ENCODE results near the gene MBD2. TPM values are rescaled to one million over a fixed set of nuclear protein-coding genes. Genes with fewer than 3 reads are reported as not detected.
"Not testable (repeated sequence)": the region's sequence is repeated elsewhere in the genome, so short reads cannot be mapped to it uniquely, and the experiment has no call there.

MBD2 gene
- total RNA-seq, 1 experiment from 2014 or later: 36.0 TPM

DNA sequence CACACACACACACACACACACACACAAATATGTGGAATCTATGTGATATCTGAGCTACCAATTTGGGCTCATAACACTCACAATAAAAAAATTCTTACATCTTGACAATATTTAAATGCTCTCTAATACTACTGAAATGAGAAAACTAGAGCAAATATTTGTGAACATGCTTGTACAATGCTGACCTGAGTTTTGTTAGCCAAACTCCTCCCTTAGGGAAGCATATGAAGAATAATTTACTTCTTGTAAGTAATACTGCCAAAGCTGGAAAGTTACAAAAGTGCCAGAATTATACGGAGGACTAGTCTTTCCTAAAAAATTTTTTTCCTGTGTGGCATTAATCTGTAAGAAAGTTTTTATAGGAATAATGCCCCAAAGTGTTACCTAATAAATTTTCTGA is 18.5 kb downstream of the MBD2 start:
- in situ Hi-C loops (cut with HindIII; ENCODE audit: low sequenced_read_pairs): no loop called here
- no peak for DNase-seq (ENCODE audit: low spot score)

DNA sequence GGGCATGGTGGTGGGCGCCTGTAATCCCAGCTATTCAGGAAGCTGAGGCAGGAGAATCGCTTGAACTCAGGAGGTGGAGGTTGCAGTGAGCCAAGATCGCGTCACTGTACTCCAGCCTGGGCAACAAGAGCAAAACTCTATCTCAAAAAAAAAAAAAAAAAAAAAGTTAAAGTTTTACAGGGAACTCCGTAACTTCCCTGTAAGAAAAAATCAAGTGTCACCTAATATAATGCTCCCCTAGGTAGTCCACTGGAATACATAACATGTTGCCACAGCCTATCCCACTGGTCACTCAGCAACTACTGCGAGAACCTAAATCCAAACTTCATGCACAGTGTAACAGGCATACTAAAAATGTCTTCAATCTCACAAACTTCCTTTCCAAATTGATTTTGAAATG is 19.0 kb downstream of the MBD2 start:
- DNase-seq (ENCODE audit: low spot score); in situ Hi-C loops (cut with HindIII; ENCODE audit: low sequenced_read_pairs): not testable (repeated sequence)

DNA sequence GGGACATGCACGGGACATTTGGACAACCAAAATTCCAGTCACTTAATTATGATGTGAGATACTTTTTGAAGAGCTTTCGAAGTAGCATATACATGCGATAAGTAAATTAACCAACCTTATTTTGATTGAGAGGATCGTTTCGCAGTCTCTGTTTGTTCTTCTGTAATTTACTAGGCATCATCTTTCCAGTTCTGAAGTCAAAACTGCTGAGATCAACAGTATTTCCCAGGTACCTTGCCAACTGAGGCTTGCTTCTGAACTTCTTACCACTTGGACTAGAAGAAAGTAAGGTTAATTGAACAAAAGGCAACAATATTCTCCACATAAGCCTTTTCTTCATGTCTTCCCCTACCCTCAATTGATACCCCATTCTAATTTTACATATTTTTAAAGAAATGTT is 19.6 kb downstream of the MBD2 start:
- DNase-seq (ENCODE audit: low spot score): no peak
- in situ Hi-C loops (cut with HindIII; ENCODE audit: low sequenced_read_pairs): no loop called here

DNA sequence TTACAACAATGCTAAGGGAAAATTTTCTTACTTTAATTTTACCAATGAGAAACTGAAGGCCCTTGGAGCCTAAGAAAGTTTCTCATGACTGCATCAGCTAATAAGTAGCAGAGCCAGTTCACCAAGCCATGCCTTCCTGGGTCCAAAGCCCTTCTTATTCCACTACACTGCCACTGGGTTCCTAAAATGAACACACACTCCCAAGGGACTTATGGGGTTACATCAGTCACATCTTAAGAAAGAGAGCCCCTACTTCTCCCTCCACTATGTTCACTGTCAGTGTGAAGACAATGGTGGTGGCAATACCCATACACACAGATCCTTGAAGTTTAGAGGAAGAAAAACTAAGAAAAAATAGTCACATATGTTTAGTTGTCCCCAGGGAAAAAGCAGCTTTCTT is 20.6 kb downstream of the MBD2 start:
- in situ Hi-C loops (cut with HindIII; ENCODE audit: low sequenced_read_pairs): no loop called here
- no peak for DNase-seq (ENCODE audit: low spot score)

DNA sequence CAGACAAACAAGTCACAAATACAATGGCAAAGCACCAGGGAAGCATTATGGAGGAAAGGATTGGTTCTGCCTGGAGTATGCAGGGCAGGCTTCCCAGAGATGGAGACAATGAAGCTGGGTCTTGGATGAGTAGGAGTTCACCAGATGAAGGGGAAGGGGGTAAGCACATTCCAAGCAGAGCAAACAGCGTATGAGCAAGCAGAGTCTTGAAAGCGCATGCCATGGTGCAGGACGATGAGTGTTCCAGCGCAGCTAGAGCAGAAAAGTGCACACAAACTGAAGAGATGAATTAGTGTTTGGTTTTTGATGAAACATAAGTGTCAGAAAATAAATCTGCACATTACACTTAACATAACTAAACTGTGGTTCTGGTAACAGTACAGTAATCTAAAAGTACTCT is 21.6 kb downstream of the MBD2 start:
- in situ Hi-C loops (cut with HindIII; ENCODE audit: low sequenced_read_pairs): no loop called here
- DNase-seq (ENCODE audit: low spot score): no peak

DNA sequence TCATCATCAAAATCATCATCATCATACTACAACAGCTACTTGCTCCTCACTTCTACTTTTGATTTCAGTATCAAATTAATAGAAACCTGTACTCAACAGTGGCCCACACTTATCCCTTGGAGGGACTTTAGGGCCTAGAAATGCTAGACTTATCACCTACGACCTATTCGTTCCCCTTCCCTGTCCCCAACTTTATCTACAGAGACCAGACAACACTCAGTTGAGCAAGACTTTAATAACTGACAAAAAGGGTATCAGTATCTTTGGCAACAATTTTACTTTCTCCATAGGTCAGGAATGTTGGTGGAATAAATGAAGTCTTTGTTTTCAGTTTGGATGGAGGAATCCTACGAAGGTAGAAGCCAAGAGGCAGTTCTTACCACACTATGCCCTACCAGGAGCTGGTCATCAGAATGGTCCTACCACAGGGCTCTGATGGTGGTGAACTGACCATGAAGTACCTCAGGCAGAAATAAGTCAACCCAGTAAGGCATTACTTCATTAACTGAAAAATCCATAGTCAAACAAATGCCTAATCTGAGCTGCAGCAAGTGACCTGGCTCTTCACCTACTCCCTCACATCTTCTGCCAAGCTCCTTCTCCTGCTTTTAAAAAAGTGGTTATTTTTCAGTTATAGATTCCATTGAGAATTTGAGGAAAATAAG is 26.6 kb downstream of the MBD2 start:
- in situ Hi-C loops (cut with HindIII; ENCODE audit: low sequenced_read_pairs): no loop called here
- DNase-seq (ENCODE audit: low spot score): no peak

DNA sequence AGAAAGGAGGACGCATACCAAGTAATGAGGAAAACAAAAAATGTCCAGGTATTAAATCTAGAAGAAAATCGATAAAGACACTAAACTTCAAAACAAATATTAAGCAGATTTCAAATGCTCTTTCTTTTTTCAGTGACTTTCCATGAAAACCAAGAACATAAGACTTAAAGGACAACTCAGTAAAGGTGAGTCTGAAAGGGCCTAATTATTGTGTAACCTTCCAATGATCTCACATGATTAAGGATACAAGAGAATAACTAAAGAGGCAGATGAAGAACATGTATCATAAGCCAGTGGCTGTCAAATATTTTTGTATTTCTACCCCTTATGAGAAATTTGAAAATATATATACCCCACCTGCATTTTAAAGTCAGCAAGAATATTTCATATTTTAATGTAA is 30.7 kb downstream of the MBD2 start:
- in situ Hi-C loops (cut with HindIII; ENCODE audit: low sequenced_read_pairs): no loop called here
- no peak for DNase-seq (ENCODE audit: low spot score)

DNA sequence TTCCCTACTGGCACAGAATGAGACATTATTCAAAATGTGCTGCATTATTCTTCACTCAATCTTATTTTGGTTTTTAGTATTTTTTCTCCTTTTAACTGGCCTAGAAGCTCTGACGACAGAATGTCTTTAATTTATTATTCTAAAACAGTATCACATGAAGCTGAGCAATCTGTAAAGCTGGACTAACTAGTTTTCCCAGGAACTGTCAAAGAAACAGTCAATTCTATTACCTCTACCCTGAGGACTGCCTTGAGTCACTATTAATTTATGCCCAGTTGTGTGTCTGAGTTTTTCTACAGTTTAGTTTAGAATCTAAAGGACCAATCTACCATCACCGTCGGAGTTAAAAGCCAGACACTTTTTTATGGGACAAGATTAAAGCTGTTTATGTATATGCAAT is 31.6 kb downstream of the MBD2 start:
- DNase-seq (ENCODE audit: low spot score): no peak
- in situ Hi-C loops (cut with HindIII; ENCODE audit: low sequenced_read_pairs): no loop called here

DNA sequence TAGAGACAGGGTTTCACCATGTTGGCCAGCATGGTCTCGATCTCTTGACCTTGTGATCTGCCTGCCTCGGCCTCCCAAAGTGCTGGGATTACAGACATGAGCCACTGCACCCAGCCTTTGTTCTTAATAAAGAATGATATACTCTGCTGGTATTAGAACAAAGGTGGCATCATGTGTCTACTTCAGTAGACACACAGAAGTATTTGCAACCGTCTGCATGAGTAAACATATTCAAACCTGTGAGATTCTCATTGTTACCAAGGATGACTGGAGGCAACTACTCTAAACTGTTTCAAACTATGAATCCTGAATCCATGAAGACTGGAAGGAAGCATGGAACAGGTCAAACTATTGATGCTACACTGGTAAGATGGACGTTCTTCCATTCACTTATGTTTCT is 32.1 kb downstream of the MBD2 start:
- in situ Hi-C loops (cut with HindIII; ENCODE audit: low sequenced_read_pairs): no loop called here
- DNase-seq (ENCODE audit: low spot score): no peak

DNA sequence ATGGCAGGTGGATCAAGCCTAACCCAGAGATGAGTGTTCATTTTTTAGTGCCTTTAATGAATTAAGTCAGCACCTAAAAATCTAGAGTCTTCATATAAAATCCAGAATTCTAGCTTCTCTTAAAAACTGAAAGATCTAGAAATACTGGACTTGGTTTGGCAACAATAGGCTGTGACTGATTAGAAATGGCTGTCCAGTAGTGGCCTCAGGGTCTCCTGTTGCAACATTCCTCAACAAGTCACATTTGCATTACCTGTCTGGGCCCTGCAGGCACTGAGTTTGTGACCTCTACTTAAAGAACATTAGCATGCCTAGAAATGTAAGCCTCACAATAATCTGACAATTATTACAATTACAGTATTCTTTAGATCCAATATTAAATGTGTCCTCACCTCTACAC is 33.1 kb downstream of the MBD2 start:
- in situ Hi-C loops (cut with HindIII; ENCODE audit: low sequenced_read_pairs): no loop called here
- DNase-seq (ENCODE audit: low spot score): no peak

DNA sequence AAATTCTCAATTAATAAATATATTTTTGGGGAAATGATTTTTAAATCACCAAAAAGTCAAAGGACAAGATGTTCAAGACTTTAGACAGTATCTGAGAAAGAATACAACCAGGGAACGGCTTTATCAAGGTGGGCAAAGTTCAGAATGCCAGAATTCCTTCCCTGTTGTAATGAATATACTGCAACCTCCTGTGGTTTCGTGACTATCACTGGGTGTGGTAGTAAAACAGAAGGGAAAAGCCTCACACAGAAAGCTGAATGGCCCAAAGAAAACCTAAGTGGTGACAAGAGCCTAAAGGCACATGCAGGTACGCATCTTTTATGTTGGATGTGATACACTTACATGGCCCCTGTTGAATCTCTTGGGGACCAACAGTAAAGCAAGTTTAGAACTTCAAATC is 37.1 kb downstream of the MBD2 start:
- no peak for DNase-seq (ENCODE audit: low spot score)
- in situ Hi-C loops (cut with HindIII; ENCODE audit: low sequenced_read_pairs): no loop called here

DNA sequence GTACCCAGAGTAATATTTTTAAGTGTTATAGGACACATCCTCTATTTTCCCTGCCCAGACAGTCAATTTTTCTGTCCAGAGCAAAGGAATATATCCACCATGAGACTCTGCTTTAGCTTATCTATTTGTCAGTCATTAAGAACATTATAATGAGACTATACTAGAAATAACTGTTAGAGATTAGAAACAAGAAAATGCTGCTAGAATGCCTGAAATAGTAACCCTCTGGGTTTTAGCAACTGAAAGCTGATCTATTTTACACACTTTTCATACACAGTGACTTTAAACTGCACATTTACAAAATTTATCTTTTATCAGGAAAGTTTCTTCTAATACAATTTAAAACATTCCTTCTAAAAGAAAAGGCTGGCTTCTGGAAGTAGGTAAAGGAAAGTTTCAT is 39.6 kb downstream of the MBD2 start:
- in situ Hi-C loops (cut with HindIII; ENCODE audit: low sequenced_read_pairs): no loop called here
- DNase-seq (ENCODE audit: low spot score): no peak

DNA sequence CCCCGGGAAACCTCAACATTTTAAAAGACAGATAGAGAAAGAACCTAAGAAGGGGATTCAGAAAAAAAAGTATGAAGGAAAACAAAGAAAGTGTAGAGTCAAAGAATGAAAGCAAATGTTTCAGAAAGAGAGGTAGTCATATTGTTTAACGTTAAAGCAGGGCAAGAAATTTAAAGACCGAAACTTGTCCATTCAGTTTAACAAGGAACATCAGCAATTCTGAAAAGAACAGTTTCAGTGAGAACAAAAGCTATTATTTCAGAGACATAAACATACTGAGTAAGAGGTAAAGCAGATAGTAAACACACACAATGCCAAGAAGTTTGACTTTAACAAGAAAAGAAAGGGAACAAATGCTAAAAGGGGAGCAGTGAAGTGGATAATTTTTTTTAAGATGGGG is 41.1 kb downstream of the MBD2 start:
- in situ Hi-C loops (cut with HindIII; ENCODE audit: low sequenced_read_pairs): no loop called here
- no peak for DNase-seq (ENCODE audit: low spot score)

DNA sequence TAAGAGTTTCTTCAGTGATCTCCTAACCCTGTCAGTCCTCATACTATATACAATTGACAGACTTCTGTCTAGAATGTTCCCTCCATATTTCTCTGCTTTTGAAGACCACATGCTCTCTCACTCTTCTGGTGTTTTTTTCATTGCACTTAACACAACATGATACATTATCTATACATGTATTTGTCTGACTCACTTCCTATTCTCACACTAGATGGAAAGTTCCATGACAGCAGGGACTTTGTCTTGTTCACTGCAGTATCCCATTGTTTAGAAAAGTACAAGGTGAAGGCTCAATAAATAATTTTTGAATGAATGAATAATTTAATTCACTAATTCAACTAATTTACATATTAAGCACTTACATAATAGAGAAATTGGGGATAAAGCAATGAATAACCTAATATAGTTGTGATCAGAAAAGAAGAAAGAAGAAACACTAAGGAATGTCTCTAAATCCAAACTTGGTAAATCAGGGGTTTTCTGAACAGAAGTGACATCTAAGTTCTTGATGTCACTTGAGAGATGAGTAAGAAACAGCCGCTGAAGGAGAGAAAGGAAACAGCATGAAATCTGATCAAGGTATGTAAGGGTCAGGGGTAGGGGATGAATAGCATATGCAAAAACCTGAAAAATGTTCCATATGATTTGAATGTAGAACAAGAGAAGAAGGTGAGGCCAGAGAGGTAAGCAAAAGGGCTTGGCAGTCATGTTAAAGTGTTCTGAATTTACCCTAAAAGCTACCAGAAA is 42.4 kb downstream of the MBD2 start:
- no peak for DNase-seq (ENCODE audit: low spot score)
- in situ Hi-C loops (cut with HindIII; ENCODE audit: low sequenced_read_pairs): no loop called here

DNA sequence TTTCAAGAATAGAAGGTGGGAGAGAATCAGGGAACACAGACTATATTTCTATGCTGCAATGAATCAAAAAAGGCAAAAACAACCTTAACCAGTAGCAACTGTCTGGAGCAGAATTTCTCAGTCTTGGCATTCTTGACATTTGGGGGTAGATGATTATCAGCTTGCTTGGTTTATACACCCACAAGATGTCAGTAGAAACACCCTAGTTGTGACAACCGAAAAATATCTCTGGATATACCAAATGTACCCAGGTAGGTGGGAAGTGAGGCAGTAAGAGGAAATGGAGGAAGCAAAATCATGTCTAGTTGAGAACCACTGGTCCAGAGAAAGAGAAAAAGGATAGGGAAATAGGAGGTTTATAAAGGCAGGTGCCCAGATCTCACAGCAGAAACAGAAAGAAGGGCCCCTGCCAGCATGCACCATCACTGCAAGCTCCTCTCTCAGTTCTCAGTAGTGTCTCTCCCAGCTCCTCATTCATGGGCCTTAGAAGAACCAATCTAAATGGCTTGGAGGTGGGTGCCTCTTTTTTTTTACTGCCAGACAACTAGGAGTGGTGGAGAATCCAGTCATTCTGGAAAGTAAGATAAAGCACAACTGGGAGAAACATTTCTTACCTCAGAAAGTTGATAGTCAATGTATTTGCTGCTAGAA is 50.4 kb downstream of the MBD2 start:
- in situ Hi-C loops (cut with HindIII; ENCODE audit: low sequenced_read_pairs): no loop called here

DNA sequence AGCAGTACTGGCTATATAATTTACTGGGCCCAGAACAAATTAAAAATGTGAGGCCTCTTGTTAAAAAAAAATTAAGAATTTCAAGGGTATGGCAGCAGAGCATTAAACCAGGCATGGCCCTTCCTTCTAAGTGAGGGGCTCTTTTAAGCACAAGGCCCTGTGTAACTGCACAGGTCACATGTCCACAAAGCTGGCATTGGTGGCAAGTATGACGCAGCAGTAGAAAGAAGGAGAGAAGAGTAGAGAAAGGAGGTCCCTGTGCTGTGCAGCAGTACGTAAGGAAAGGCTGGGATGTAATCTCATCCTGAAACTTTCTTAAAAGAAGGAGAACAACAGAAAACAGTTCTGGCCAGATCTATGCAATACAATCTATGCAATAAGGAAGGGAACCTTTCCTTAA is 51.2 kb downstream of the MBD2 start:
- in situ Hi-C loops (cut with HindIII; ENCODE audit: low sequenced_read_pairs): no loop called here
- no peak for DNase-seq (ENCODE audit: low spot score)

More for the DNA sequence above, 50.4 kb downstream of the MBD2 start:
- DNase-seq (ENCODE audit: low spot score): no peak

DNA sequence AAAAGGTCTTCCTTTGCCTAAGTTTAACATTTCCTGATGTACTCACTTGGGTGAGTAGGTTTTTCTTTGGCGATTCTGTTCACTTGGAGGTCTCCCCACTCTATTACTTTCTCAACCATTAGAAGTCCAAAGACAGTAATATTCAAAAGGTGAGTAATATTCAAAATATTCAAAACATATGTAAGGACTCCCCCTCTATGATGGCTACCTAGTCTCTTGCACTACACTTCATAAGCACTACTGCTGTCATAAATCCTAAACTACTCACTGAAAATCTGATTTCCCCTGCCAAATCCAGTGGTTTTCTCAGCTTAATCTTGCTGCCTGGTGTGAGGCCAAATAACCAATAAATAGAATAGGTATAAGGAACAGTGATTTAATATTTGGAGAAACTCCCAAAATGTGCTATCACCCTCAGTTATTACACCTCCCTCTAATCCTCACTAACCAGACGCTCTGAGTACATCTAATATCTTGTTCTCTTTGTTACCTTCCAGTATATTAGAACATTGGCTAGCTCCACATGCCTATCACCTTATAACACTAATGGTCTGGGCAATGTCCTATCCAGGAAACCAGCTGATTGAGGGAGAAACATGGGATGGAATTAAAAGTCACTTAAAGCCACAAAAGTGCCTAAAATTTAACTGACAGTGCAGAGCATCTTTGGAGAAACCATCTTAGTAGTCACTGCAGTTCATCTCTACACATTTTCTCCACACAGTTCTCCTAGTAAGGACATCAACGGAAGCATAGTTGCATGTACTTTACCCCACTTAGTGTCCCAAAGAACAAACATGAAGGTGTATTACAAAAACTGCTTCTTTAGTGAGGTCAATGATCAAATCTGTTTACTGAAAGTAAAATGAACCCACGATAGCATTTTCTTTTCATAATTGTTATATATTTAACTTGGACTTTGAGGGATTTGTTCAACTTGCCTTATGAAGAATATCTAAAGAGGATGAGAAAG is 54.8 kb downstream of the MBD2 start:
- DNase-seq (ENCODE audit: low spot score): no peak
- in situ Hi-C loops (cut with HindIII; ENCODE audit: low sequenced_read_pairs): no loop called here

DNA sequence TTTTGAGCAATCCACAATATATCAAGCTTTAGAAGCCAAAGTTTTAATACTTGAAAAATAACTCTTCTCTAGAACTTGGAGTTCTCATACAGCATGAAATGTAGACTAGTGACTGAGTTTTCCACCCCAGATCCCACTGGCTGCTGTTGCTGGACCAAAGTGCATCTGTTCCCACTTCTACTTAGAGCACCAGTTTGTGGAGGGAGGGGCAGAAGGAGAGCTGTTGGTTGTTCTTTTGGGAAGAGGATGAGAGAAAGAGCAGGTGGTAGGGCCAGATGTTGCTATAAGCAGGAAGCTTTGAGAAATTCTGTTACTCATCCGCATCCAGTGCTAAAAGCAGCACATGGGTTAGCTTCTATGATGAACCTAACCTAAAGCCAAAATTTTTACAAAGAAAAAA is 59.0 kb downstream of the MBD2 start:
- DNase-seq (ENCODE audit: low spot score): no peak
- in situ Hi-C loops (cut with HindIII; ENCODE audit: low sequenced_read_pairs): no loop called here

DNA sequence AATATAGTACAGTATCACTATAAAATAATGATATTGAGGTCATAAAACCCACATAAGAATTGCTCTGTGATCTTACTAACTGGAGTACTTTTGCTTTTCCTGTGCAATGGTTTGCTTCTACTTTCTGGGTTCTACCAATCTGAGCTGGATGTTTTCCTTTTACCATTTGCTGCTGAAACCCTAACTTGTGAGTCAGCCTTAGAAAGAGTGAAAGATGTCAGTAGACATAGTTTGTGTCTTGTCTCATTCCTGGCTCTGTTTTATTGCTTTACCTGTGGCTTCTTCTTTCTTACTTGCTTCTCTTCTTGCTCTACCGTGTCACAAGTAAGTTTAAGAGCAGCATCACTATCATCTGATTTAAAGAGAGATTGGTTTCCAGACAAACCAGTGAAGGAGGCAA is 61.0 kb downstream of the MBD2 start:
- in situ Hi-C loops (cut with HindIII; ENCODE audit: low sequenced_read_pairs): no loop called here
- DNase-seq (ENCODE audit: low spot score): no peak

DNA sequence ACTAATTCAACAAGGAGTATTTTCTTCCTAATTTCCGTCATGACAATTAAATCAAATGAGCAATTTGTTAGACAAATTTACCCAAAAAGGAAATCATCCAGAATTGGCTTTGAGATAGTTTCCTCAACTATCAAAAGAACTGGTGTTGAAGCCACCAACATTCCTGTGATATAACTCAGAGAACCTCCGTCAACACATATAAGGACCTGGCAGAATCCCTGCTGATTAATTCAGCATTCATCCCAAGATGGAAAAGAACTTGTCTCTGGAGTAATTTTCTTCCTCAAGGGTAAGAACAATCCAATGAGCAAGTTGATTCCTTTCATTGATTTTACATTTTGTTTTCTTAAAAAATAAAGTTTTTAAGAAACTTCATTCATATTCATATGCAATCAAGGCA is 62.0 kb downstream of the MBD2 start:
- in situ Hi-C loops (cut with HindIII; ENCODE audit: low sequenced_read_pairs): no loop called here
- no peak for DNase-seq (ENCODE audit: low spot score)
